ENCODE data around the gene CTSO.

DNA sequence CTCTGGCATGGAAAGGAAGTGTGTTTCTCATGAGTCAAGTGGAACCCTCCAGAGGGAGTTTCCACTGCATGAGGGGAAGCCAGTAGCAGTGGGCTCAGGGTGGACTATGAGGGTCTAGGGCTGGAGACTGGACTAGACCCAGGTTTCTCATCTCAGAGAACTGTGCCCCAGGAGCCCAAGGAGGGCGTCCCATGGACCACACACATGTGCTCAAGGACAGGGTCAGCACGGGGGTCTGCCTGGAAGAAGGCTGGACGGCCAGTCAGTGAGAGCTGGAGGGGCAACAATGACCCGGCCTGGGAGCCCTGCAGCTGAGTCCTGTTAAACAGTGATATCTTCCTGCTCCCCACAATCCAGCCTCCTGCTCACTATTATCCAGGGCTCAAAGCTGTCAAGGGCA is 5.8 kb upstream of the CTSO start:
- TF ChIP-seq, protein P1, sequence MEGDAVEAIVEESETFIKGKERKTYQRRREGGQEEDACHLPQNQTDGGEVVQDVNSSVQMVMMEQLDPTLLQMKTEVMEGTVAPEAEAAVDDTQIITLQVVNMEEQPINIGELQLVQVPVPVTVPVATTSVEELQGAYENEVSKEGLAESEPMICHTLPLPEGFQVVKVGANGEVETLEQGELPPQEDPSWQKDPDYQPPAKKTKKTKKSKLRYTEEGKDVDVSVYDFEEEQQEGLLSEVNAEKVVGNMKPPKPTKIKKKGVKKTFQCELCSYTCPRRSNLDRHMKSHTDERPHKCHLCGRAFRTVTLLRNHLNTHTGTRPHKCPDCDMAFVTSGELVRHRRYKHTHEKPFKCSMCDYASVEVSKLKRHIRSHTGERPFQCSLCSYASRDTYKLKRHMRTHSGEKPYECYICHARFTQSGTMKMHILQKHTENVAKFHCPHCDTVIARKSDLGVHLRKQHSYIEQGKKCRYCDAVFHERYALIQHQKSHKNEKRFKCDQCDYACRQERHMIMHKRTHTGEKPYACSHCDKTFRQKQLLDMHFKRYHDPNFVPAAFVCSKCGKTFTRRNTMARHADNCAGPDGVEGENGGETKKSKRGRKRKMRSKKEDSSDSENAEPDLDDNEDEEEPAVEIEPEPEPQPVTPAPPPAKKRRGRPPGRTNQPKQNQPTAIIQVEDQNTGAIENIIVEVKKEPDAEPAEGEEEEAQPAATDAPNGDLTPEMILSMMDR (IDR thresholded peaks at IDR 0.05; ENCODE audit: low read depth, low read length, poor library complexity, severe bottlenecking): no peak
- no peak for TF ChIP-seq EZH2phosphoT487 (IDR thresholded peaks at IDR 0.05; ENCODE audit: borderline replicate concordance, low read length)

All from DOHH2 (cell line).